GM19372 (cell line): Measurements from ENCODE around the gene EEIG2.
"Not testable (repeated sequence)": the region's sequence is repeated elsewhere in the genome, so short reads cannot be mapped to it uniquely, and the experiment has no call there.

Experiments used
- ATAC-seq: cut with Tn5 transposase; IDR thresholded peaks from one replicate; pipeline ENCODE4 v1.9.1; 2021; ENCODE audit warnings: mild to moderate bottlenecking, low read depth, moderate library complexity; ENCODE audit not compliant: unreplicated experiment

EEIG2 gene

DNA sequence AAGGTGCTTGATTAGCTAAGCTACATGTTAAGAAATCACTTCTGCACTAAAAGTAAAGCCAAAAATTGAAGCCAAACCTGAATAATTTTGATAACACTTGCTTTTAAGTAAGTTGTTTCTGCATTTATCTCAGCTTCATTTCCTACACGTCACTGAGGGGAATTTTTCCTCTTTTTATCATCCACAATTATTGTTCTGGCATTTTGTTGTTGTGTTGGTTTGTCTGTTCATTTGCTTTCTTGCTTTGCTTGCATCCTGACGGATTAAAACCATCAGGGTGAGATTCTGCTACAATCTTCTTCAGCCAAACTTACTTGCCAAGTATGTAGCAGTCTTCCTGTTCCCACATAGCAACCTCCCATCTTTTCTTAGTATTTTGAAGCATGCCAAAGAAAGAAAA, 18.0 kb upstream of the EEIG2 start:
- no peak for ATAC-seq

DNA sequence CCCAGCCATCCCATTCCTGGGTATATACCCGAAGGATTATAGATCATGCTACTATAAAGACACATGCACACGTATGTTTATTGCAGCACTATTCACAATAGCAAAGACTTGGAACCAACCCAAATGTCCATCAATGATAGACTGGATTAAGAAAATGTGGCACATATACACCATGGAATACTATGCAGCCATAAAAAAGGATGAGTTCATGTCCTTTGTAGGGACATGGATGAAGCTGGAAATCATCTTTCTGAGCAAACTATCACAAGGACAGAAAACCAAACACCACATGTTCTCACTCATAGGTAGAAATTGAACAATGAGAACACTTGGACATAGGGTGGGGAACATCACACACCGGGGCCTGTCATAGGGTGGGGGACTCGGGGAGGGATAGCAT, 12.4 kb upstream of the EEIG2 start:
- ATAC-seq, result not testable (repeated sequence)

- ATAC-seq, result peak; percentile 73
These were observed 8.6 kb upstream of the EEIG2 start for GRCh38 chr1:108551137-108551862.

DNA sequence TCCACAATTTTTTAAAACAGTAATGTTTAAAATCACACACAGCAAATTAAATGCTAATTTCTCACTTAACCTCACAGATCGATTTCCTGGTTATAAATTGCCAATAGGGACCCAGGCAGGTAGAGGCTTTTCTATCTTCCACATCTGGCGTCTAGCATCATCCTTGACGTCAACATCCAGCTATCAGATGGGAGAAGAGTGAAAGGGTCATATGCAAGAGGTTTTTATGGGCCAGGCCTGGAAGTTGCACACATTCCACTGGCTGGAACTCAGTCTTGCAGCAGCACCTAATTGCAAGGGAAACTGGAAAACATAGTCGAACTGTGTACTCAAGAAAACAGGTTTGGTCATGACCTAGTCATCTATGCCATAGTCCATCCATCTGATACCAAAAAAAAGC, 6.0 kb upstream of the EEIG2 start:
- ATAC-seq, result no peak

DNA sequence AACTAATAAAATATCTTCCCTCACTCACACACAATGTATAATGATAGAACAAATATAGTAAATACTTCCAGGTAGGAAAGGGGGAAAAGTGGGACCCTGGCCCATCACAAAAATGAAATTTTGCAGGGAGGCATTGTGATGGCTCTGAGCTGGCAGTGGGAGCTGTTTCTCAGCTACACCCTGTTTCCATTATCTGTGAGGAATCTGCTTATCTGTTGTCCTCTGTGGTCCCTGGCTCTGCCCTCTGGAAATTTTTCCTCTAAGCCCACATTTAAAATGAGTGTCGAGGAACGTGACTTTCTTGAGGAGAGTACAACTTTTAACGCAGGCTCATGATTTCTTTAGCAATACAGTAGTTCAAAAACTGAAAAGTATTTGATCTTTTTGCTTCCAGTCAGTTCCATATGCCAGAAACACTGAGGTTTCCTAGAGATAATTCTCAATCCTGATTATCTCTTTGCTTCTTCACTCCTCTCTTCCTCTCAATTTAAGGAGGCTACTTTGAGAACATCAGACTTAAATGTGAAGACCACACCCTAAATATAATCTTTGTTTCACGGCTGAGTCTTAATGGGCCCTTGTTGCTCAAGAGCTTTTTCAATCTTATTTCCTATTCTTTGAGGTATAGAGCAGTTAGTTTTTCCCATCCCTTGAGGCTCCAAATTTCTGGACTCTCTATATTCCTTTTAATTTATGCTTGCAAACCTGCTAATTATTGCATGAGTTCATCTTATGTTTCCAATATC, 5.0 kb upstream of the EEIG2 start:
- ATAC-seq, result no peak

- no peak for ATAC-seq
These were observed 3.8 kb upstream of the EEIG2 start for GRCh38 chr1:108556066-108556465.

GRCh38 chr1:108556499-108556898, 3.4 kb upstream of the EEIG2 start:
- ATAC-seq, result no peak

GRCh38 chr1:108557296-108557695, 2.6 kb upstream of the EEIG2 start:
- ATAC-seq, result peak; percentile 31

GRCh38 chr1:108560189-108560873, 431 bp downstream of the EEIG2 start:
- ATAC-seq, result peak; percentile 33

GRCh38 chr1:108560874-108561459, 1.1 kb downstream of the EEIG2 start:
- ATAC-seq, result no peak

GRCh38 chr1:108561689-108562326, 1.9 kb downstream of the EEIG2 start:
- peak; percentile 36 for ATAC-seq

- ATAC-seq, result no peak
These were observed 3.9 kb downstream of the EEIG2 start for GRCh38 chr1:108563808-108564207.

DNA sequence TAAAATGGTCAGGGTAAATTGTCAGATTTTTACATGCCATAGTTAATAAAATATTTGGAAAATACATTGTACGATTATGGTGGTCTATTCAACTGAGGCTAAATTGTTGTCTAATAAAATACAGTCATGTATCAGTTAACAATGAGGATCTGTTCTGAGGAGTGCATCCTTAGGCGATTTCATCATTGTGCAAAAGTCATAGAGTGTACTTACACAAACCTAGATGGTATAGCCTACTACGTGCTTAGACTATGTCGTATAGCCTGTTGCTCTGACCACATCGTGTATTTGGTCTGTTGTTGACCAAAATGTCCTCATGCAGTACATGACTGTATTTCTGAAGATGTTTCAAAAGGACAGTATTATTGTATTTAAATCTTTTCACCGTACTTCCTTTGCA, 5.2 kb downstream of the EEIG2 start:
- no peak for ATAC-seq

- no peak for ATAC-seq
These were observed 5.6 kb downstream of the EEIG2 start for GRCh38 chr1:108565512-108565911.

- no peak for ATAC-seq
These were observed 8.7 kb downstream of the EEIG2 start for GRCh38 chr1:108568589-108568988.

GRCh38 chr1:108569097-108569728, 9.3 kb downstream of the EEIG2 start:
- no peak for ATAC-seq

- ATAC-seq, result peak; percentile 98
These were observed 10.2 kb downstream of the EEIG2 start for GRCh38 chr1:108570128-108570527.

DNA sequence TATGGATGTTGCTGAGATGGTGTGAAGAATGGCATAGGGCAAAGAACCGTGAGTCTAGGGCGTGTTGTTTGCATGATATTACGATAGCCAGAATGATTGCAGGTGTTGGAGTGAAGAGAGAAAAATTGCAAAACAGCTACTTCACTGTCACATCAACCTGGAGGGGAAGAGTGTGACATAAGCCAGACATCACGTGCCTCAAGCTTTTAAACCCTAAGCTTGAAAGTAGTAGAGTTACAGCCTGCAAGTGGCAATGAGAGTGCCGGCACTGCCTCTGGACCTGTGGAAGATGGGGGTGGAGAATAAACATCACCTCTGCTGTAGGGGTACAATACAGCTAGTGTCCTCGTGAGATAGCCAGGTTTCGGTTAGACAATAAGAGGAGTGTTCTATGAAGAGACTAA, 11.1 kb downstream of the EEIG2 start:
- no peak for ATAC-seq

- ATAC-seq, result no peak
These were observed 12.3 kb downstream of the EEIG2 start for GRCh38 chr1:108572182-108572581.

- no peak for ATAC-seq
These were observed 13.3 kb downstream of the EEIG2 start for GRCh38 chr1:108573183-108573582.
